Measurements from ENCODE around the gene TREH.

TREH gene

GRCh38 chr11:118644496-118644895, 35.0 kb downstream of the TREH start:
- DNase-seq, result no peak

- DNase-seq, result no peak
Observed at GRCh38 chr11:118643995-118644345, 35.5 kb downstream of the TREH start.

GRCh38 chr11:118643142-118643994, 36.1 kb downstream of the TREH start:
- no peak for DNase-seq

GRCh38 chr11:118641397-118642019, 37.9 kb downstream of the TREH start:
- no peak for DNase-seq

- DNase-seq, result no peak
Observed at GRCh38 chr11:118640332-118641154, 38.9 kb downstream of the TREH start.

GRCh38 chr11:118639899-118640298, 39.6 kb downstream of the TREH start:
- no peak for DNase-seq

- DNase-seq, result no peak
Observed at GRCh38 chr11:118638726-118639125, 40.7 kb downstream of the TREH start.

GRCh38 chr11:118636569-118637290, 42.7 kb downstream of the TREH start:
- no peak for DNase-seq

GRCh38 chr11:118635642-118636041, 43.8 kb downstream of the TREH start:
- no peak for DNase-seq

GRCh38 chr11:118635237-118635591, 44.2 kb downstream of the TREH start:
- DNase-seq, result no peak

- DNase-seq, result no peak
Observed at GRCh38 chr11:118634431-118635236, 44.8 kb downstream of the TREH start.

- DNase-seq, result no peak
Observed at GRCh38 chr11:118633979-118634378, 45.5 kb downstream of the TREH start.

GRCh38 chr11:118633319-118633690, 46.1 kb downstream of the TREH start:
- DNase-seq, result no peak

GRCh38 chr11:118632577-118633318, 46.7 kb downstream of the TREH start:
- no peak for DNase-seq

- DNase-seq, result no peak
Observed at GRCh38 chr11:118631142-118631909, 48.1 kb downstream of the TREH start.

GRCh38 chr11:118629761-118630661, 49.4 kb downstream of the TREH start:
- no peak for DNase-seq

- DNase-seq, result no peak
Observed at GRCh38 chr11:118628861-118629549, 50.4 kb downstream of the TREH start.

GRCh38 chr11:118628432-118628831, 51.0 kb downstream of the TREH start:
- no peak for DNase-seq

GRCh38 chr11:118628031-118628430, 51.4 kb downstream of the TREH start:
- no peak for DNase-seq

Measured in KG1 (cell line).